Measurements from ENCODE around the gene SLC7A5. TPM values are rescaled to one million over a fixed set of nuclear protein-coding genes. Genes with fewer than 3 reads are reported as not detected.

Gene SLC7A5
- total and polyA plus RNA-seq, 2 of the 13 experiments (the other 11 are each of a cell fraction or from before 2014, with no cell fraction given): 79.6 to 155 TPM

DNA sequence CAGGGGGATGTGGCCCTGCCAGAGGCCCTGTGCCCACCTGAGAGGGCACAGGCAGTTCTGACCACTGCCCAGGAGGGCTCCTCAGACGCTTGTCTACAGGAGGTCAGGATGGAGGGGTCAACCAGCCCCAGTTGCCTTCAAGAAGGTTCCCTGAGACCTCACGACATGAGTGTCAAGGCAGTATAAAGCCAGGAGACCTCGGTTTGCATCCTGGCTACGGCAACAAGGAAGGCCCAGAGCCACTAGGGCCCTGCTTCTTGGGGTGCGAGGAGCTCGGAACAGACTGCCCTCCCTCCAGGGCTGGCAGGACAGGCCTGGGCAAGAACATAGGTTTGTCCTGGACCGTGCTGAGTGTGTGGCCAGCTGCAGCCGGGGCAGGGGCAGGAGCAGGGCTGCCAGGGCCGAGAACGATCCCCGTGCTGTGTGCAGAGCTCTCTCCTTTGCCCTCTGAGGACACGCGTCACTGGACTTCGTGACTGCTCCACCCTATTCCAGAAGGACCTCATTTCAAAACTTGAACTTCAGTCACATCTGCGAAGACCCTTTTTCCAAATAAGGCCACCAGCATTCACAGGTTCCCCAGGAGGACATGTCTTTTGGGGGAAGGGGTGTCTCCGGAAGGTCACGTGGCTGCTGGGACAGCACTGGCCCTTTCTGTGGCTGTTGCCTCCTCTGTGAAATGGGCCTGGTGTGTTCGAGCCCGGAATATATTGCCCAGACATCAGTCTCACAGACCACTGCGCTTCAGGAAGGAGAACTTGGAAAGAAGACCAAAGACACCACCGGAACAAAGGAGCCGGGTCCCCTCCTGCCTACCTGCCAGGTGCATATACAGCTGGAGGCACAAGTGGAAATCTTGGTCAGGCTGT, 27.7 kb downstream of the SLC7A5 start (continued):
- TF ChIP-seq, protein P1, sequence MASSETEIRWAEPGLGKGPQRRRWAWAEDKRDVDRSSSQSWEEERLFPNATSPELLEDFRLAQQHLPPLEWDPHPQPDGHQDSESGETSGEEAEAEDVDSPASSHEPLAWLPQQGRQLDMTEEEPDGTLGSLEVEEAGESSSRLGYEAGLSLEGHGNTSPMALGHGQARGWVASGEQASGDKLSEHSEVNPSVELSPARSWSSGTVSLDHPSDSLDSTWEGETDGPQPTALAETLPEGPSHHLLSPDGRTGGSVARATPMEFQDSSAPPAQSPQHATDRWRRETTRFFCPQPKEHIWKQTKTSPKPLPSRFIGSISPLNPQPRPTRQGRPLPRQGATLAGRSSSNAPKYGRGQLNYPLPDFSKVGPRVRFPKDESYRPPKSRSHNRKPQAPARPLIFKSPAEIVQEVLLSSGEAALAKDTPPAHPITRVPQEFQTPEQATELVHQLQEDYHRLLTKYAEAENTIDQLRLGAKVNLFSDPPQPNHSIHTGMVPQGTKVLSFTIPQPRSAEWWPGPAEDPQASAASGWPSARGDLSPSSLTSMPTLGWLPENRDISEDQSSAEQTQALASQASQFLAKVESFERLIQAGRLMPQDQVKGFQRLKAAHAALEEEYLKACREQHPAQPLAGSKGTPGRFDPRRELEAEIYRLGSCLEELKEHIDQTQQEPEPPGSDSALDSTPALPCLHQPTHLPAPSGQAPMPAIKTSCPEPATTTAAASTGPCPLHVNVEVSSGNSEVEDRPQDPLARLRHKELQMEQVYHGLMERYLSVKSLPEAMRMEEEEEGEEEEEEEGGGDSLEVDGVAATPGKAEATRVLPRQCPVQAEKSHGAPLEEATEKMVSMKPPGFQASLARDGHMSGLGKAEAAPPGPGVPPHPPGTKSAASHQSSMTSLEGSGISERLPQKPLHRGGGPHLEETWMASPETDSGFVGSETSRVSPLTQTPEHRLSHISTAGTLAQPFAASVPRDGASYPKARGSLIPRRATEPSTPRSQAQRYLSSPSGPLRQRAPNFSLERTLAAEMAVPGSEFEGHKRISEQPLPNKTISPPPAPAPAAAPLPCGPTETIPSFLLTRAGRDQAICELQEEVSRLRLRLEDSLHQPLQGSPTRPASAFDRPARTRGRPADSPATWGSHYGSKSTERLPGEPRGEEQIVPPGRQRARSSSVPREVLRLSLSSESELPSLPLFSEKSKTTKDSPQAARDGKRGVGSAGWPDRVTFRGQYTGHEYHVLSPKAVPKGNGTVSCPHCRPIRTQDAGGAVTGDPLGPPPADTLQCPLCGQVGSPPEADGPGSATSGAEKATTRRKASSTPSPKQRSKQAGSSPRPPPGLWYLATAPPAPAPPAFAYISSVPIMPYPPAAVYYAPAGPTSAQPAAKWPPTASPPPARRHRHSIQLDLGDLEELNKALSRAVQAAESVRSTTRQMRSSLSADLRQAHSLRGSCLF (CRISPR knock-in tag; IDR thresholded peaks at IDR 0.05; ENCODE audit: borderline replicate concordance): no peak
- TF ChIP-seq SRSF9 (IDR thresholded peaks at IDR 0.05; ENCODE audit: borderline replicate concordance, insufficient read depth, low read depth, low read length, poor library complexity, severe bottlenecking): no peak
- no peak for TF ChIP-seq SP1 (IDR thresholded peaks at IDR 0.05)
- TF ChIP-seq SP1 (CRISPR knock-in tag; IDR thresholded peaks at IDR 0.05): no peak
- no peak for TF ChIP-seq MEF2D (CRISPR knock-in tag; IDR thresholded peaks at IDR 0.05)
- TF ChIP-seq, protein P2, sequence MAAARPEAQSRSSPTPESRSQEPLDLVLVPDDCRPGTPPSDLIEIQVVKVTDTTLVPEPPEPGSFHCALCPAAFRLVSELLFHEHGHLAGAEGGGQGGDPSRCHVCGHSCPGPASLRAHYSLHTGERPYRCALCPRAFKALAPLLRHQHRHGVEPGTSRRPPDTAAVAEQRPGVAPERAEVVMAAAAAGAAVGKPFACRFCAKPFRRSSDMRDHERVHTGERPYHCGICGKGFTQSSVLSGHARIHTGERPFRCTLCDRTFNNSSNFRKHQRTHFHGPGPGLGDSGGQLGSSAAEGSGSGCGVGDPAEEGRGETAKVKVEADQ (CRISPR knock-in tag; IDR thresholded peaks at IDR 0.05; ENCODE audit: borderline replicate concordance): no peak
- TF ChIP-seq NONO (IDR thresholded peaks at IDR 0.05): no peak
- no peak for TF ChIP-seq NONO (CRISPR knock-in tag; conservative IDR thresholded peaks at IDR 0.05)
- TF ChIP-seq HNRNPL (IDR thresholded peaks at IDR 0.05; ENCODE audit: low read depth, low read length): 0 out of 2 replicates have a peak, but pooled peaks have one; percentile 23
- TF ChIP-seq POLR2AphosphoS2 (IDR thresholded peaks at IDR 0.05; ENCODE audit: low read depth, low read length): 0 out of 2 replicates have a peak, but pooled peaks have one; percentile 28
- TF ChIP-seq, protein P3, sequence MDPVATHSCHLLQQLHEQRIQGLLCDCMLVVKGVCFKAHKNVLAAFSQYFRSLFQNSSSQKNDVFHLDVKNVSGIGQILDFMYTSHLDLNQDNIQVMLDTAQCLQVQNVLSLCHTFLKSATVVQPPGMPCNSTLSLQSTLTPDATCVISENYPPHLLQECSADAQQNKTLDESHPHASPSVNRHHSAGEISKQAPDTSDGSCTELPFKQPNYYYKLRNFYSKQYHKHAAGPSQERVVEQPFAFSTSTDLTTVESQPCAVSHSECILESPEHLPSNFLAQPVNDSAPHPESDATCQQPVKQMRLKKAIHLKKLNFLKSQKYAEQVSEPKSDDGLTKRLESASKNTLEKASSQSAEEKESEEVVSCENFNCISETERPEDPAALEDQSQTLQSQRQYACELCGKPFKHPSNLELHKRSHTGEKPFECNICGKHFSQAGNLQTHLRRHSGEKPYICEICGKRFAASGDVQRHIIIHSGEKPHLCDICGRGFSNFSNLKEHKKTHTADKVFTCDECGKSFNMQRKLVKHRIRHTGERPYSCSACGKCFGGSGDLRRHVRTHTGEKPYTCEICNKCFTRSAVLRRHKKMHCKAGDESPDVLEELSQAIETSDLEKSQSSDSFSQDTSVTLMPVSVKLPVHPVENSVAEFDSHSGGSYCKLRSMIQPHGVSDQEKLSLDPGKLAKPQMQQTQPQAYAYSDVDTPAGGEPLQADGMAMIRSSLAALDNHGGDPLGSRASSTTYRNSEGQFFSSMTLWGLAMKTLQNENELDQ (CRISPR knock-in tag; IDR thresholded peaks at IDR 0.05; ENCODE audit: borderline replicate concordance): no peak
- no peak for TF ChIP-seq MTA3 (CRISPR knock-in tag; IDR thresholded peaks at IDR 0.05)
- no peak for TF ChIP-seq MXI1 (IDR thresholded peaks at IDR 0.05; ENCODE audit: borderline replicate concordance, low read depth, low read length)
- TF ChIP-seq, protein P4, sequence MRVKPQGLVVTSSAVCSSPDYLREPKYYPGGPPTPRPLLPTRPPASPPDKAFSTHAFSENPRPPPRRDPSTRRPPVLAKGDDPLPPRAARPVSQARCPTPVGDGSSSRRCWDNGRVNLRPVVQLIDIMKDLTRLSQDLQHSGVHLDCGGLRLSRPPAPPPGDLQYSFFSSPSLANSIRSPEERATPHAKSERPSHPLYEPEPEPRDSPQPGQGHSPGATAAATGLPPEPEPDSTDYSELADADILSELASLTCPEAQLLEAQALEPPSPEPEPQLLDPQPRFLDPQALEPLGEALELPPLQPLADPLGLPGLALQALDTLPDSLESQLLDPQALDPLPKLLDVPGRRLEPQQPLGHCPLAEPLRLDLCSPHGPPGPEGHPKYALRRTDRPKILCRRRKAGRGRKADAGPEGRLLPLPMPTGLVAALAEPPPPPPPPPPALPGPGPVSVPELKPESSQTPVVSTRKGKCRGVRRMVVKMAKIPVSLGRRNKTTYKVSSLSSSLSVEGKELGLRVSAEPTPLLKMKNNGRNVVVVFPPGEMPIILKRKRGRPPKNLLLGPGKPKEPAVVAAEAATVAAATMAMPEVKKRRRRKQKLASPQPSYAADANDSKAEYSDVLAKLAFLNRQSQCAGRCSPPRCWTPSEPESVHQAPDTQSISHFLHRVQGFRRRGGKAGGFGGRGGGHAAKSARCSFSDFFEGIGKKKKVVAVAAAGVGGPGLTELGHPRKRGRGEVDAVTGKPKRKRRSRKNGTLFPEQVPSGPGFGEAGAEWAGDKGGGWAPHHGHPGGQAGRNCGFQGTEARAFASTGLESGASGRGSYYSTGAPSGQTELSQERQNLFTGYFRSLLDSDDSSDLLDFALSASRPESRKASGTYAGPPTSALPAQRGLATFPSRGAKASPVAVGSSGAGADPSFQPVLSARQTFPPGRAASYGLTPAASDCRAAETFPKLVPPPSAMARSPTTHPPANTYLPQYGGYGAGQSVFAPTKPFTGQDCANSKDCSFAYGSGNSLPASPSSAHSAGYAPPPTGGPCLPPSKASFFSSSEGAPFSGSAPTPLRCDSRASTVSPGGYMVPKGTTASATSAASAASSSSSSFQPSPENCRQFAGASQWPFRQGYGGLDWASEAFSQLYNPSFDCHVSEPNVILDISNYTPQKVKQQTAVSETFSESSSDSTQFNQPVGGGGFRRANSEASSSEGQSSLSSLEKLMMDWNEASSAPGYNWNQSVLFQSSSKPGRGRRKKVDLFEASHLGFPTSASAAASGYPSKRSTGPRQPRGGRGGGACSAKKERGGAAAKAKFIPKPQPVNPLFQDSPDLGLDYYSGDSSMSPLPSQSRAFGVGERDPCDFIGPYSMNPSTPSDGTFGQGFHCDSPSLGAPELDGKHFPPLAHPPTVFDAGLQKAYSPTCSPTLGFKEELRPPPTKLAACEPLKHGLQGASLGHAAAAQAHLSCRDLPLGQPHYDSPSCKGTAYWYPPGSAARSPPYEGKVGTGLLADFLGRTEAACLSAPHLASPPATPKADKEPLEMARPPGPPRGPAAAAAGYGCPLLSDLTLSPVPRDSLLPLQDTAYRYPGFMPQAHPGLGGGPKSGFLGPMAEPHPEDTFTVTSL (CRISPR knock-in tag; IDR thresholded peaks at IDR 0.05; ENCODE audit: borderline replicate concordance): no peak
